DND-41 (cell line): ENCODE results near the gene TBC1D22A.

Experiments
- ATAC-seq: fragments of 200-7000 bp; cut with Tn5 transposase; 3 replicates; pipeline ENCODE4 v1.9.1; 2021; ENCODE audit warnings: low read depth; ENCODE audit not compliant: insufficient read depth
- DNase-seq: peaks from one replicate; pipeline ENCODE4 v3.0.0-alpha.2; 2020
- H2AFZ ChIP-seq: 2 replicates; pipeline ENCODE4 v1.6.0; 2012; ENCODE audit warnings: low read depth, low read length
- H3K27ac ChIP-seq: 2 replicates; pipeline ENCODE4 v1.5.1; 2012; ENCODE audit warnings: low read length, inconsistent platforms
- H3K27me3 ChIP-seq: fragments of 200-600 bp; sonication (generic); 2 replicates; pipeline ENCODE4 v1.6.0; 2012; ENCODE audit warnings: low read length, mild to moderate bottlenecking, inconsistent platforms; ENCODE audit not compliant: insufficient read depth, poor library complexity
- H3K36me3 ChIP-seq: 2 replicates; pipeline ENCODE4 v1.5.1; 2012; ENCODE audit warnings: low read length, inconsistent platforms; ENCODE audit not compliant: insufficient read depth
- H3K4me1 ChIP-seq: 2 replicates; pipeline ENCODE4 v1.5.1; 2012; ENCODE audit warnings: mild to moderate bottlenecking, low read length; ENCODE audit not compliant: insufficient read depth
- H3K4me2 ChIP-seq: 2 replicates; pipeline ENCODE4 v1.6.0; 2012; ENCODE audit warnings: mild to moderate bottlenecking, moderate library complexity, low read length, inconsistent platforms; ENCODE audit not compliant: insufficient read depth
- H3K4me3 ChIP-seq, 2 experiments: fragments of 200-600 bp in 1 of 2; shearing (Covaris generic) in 1 of 2; 2 replicates each; pipeline ENCODE4 v1.5.1; 2012 to 2016; ENCODE audit warnings: inconsistent platforms in 2 of 2, low read length in 2 of 2, mild to moderate bottlenecking in 2 of 2, low read depth in 1 of 2, moderate library complexity in 1 of 2
- H3K79me2 ChIP-seq: 2 replicates; pipeline ENCODE4 v1.6.0; 2012; ENCODE audit warnings: low read length, inconsistent platforms; ENCODE audit not compliant: insufficient read depth
- H3K9ac ChIP-seq: 2 replicates; pipeline ENCODE4 v1.6.0; 2012; ENCODE audit warnings: low read depth, mild to moderate bottlenecking, inconsistent platforms, low read length, moderate library complexity
- H3K9me3 ChIP-seq: 2 replicates; pipeline ENCODE4 v1.5.1; 2012; ENCODE audit warnings: low read length, moderate library complexity, mild to moderate bottlenecking, inconsistent platforms; ENCODE audit not compliant: insufficient read depth, severe bottlenecking
- H4K20me1 ChIP-seq: 2 replicates; pipeline ENCODE4 v1.6.0; 2012; ENCODE audit warnings: low read length; ENCODE audit not compliant: insufficient read depth
- CTCF ChIP-seq: IDR thresholded peaks from 2 replicates; pipeline ENCODE4 v1.5.1; 2012; ENCODE audit warnings: borderline replicate concordance, low read length, moderate library complexity, mild to moderate bottlenecking; ENCODE audit not compliant: poor library complexity, severe bottlenecking; ENCODE audit errors: extremely low read depth
- EZH2 ChIP-seq: IDR thresholded peaks from 3 replicates; pipeline ENCODE4 v1.6.1; 2012; ENCODE audit warnings: borderline replicate concordance, low read depth, mild to moderate bottlenecking, moderate library complexity, low read length, inconsistent platforms; ENCODE audit not compliant: severe bottlenecking

Gene TBC1D22A

GRCh38 chr22:47076758-47077157 is 314.3 kb downstream of the TBC1D22A start:
- Histone ChIP-seq H3K79me2 (no peaks in the 10 kb centered on the region), H4K20me1 (no peaks in the 10 kb centered on the region), H3K36me3 (peaks cover 13% of the 10 kb centered on the region; the same call in 1 of the 2 replicates), H2AFZ (no peak overlapping the region), H3K9ac (no peak overlapping the region), H3K4me1 (no peaks in the 10 kb centered on the region), H3K4me2 (no peak overlapping the region), H3K4me3 (no peak overlapping the region), H3K27me3 (no peaks in the 10 kb centered on the region), H3K9me3 (peaks cover 40% of the 10 kb centered on the region), H3K27ac (no peak overlapping the region)
- no peak for ATAC-seq
- TF ChIP-seq CTCF (no peak), EZH2 (no peak)
- no peak for DNase-seq

- no peak for DNase-seq
- no peaks in the 10 kb centered on the region; the same call in 1 of the 2 replicates for H4K20me1 ChIP-seq
Observed at GRCh38 chr22:47080100-47080499, 317.6 kb downstream of the TBC1D22A start.

GRCh38 chr22:47082505-47082904 is 320.1 kb downstream of the TBC1D22A start:
- Histone ChIP-seq H3K4me2 (no peak overlapping the region), H3K27ac (no peak overlapping the region), H4K20me1 (no peaks in the 10 kb centered on the region; the same call in none of the 2 replicates), H3K79me2 (no peaks in the 10 kb centered on the region), H3K4me3 (no peak overlapping the region), H3K4me1 (no peaks in the 10 kb centered on the region), H3K9me3 (peaks cover 13% of the 10 kb centered on the region), H3K9ac (no peak overlapping the region), H2AFZ (no peak overlapping the region), H3K36me3 (no peaks in the 10 kb centered on the region; the same call in 1 of the 2 replicates), H3K27me3 (no peaks in the 10 kb centered on the region)
- DNase-seq (no peak), ATAC-seq (no peak)
- TF ChIP-seq CTCF (no peak), EZH2 (no peak)

More at GRCh38 chr22:47080100-47080499, 317.6 kb downstream of the TBC1D22A start:
- Histone ChIP-seq H3K27ac (no peak overlapping the region), H3K27me3 (no peaks in the 10 kb centered on the region), H3K79me2 (no peaks in the 10 kb centered on the region), H3K9ac (no peak overlapping the region), H3K4me1 (no peaks in the 10 kb centered on the region), H3K36me3 (peaks cover 4% of the 10 kb centered on the region; the same call in 1 of the 2 replicates), H3K9me3 (peaks cover 30% of the 10 kb centered on the region), H3K4me3 (no peak overlapping the region), H3K4me2 (no peak overlapping the region), H2AFZ (no peak overlapping the region)
- no peak for ATAC-seq
- no peak for TF ChIP-seq EZH2
- TF ChIP-seq CTCF, result no peak
